ENCODE measurements around the gene STX4.

The STX4 gene

DNA sequence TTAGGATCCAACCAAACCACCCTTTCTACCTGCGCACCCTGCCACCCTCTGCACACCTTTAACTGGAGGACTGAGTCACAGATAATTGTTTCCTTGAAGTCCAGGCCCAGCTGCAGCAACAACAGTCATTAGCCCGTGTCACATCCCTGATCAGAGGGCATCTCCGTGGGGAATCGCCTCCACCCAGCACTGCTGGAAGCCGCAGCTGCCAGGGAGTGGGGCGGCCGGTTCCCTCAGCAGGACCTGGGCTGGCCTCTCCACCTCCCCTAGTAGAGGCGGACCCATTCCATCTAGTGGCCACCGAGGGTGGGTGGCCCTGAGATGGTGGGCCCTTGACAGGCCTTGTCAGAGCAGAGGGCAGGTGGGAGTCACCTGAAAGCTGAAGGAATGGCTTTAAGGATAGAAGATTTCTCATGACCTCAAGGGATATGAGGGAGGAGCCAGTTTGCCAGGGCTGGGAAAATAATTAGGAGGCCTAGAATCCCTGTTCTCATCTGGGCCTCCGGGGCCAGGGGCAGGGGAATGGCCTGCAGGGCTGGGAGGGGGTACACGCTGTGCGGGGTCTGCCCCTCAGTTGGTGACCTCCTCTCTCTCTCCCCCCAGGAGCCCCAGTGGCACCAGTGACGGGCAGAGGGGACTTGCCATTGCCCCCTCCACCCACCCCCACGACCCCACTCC, 49.1 kb downstream of the STX4 start:
- no peak for DNase-seq (ENCODE audit: low read depth in 1 of 2, low spot score in 1 of 2)

- no peak for DNase-seq (ENCODE audit: low read depth in 1 of 2, low spot score in 1 of 2)
These were observed 49.7 kb downstream of the STX4 start for GRCh38 chr16:31083081-31083480.

GRCh38 chr16:31083556-31083955, 50.2 kb downstream of the STX4 start:
- no peak for DNase-seq (ENCODE audit: low read depth in 1 of 2, low spot score in 1 of 2)

DNA sequence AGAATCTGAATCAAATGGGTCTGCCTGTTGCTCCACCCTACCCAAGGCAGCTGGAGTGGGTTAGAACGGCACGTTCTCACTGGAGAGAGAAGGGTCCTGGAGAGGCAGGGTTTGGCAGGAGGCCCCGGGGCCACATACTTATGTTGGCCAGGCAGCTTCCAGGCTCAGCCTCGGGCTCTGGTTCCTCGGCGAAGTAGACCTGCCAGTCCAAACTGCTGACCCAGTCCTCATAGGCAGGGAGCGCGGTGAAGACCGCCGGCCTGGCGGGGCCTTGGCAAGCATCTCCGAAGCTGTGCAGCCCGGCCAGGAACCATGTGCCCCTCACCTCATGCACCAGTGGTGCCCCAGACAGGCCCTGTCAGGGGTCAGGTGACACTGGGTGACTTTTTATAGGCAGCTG, 50.6 kb downstream of the STX4 start:
- DNase-seq (ENCODE audit: low read depth in 1 of 2, low spot score in 1 of 2) = no peak

- DNase-seq (ENCODE audit: low read depth in 1 of 2, low spot score in 1 of 2) = no peak
These were observed 51.4 kb downstream of the STX4 start for GRCh38 chr16:31084584-31085302.

DNA sequence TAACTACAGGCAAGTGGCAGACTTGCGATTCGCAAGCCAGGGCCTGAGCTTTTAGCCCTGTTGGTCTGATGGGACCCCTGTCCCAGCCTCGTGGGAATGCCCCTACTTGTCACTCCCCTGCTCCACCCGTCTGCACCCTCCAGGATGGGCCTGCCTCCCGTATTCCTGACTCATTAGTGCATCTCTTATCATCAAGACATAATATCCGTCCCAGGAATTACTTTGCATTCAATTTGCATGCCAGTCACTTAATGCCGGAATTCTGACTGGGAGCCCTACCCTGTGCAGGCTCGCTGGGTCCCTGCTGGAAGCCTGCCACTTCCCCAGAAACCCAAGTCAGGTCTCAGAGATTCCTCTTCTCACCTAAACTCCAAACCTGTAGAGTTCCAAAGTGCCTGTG, 52.1 kb downstream of the STX4 start:
- DNase-seq (ENCODE audit: low read depth in 1 of 2, low spot score in 1 of 2) = no peak

DNA sequence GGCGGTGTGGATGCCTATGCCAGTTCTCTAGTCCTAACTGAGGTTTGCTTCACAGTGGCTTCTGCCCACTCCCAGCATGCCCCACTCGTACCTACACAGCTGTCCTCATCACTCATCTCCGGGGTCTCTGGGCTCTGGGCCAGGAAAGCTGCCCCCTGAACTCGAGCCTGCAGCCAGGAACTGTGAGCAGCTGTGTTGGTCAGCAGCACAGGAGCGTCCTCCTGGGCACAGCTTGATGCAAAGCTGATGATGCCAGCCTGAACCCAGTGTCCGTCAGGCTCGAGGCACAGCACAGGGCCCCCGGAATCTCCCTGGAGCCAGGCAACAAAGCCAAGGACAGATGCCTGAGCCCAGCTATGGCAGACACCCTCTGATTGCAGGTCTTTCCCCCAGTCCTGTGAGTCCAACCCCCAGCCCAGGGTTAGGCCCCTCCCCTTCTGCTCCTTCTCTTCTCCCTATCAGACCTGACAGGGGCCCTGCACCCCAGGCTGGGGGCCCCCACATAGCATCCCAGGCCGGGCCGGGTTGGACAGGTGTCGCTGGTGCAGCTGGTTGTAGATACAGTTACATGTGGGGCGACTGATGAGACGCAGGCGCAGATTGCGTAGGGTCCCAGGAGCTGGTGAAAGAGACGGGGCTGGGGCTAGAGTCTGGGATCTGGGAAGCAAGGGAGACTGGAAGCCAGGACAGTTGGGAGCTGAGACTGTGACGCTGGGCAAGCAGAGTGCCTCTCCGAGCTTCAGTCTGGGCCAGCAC, 52.7 kb downstream of the STX4 start:
- DNase-seq (ENCODE audit: low read depth in 1 of 2, low spot score in 1 of 2) = no peak

- DNase-seq (ENCODE audit: low read depth in 1 of 2, low spot score in 1 of 2) = no peak
These were observed 53.2 kb downstream of the STX4 start for GRCh38 chr16:31086629-31086906.

DNA sequence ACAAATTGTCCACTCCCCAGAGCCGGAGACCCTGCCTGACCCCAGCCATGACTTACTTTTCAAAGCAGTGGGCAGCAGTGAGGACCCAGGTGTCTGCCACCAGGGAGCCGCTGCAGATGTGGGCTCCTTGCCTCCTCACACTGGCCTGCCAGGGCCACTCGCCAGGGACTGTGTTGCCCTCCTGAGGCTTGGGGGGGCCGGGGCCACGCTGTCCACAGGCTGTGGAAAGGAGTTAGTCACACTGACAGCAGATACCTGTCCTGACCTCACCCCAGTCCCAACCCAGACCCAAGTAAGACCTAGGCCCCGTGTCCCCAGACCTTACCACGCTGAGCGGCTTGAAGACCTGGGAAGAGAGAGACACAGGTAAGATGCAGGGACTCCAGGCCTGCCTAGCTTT, 54.1 kb downstream of the STX4 start:
- DNase-seq (ENCODE audit: low read depth in 1 of 2, low spot score in 1 of 2) = no peak

DNA sequence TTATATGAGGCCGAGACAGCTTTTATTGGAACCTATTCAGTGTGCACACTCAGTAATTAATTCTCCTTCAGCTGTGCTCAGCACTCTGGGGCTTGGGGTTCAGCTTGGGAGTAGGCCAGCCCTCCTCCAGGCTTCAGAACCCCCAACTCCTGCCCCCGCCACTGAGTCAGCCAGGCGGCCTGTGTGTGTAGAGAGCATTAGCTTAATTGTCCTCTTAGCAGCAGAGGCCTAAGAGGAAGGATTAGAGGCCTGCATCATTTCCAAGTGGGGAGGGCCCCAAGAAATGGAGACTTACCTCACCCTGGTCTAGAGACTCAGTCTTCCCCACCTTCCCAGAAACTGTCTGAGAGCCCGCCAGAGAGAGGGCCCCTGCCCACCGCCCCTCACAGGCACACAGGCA, 54.6 kb downstream of the STX4 start:
- no peak for DNase-seq (ENCODE audit: low read depth in 1 of 2, low spot score in 1 of 2)

DNA sequence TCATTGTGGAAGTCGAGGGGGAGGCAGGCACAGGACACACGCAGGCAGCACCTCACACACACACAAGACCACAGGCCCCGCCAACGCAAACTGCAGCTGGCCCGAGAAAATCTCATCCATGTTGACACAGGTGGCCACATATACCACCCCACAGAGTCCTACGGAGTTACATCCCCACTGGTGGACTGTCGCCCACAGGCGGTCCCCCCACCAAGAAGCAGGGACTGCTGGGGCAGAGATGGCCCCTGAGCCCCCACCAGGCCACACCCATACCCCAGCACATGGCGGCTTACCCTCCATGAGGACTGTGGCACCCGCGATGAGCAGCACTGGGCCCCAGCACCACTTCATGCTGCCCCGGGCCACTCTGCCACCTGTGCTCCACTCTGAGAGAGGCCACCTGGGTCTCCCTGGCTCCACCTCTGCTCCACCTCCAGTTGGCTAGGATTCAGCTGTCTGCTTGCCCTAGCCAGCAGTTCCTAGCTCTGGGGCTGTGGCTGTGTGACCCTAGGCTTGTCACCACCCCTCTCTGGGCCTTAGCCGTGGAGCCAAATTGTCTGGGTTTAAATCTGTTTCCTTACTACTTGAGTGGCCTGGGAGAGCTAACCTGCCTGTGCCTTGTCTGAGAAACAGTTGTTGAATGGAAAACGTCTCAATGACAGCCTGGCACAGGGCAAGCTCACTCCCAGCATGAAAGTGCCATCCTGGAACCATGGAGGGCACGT, 55.3 kb downstream of the STX4 start, which contains the start of gene PRSS53:
Gene PRSS53 (minus strand): TSS at position 485 of the 725 bp plus-strand sequence. CDS start 134 bp downstream, at position 351.
- no peak for DNase-seq (ENCODE audit: low read depth in 1 of 2, low spot score in 1 of 2)

DNA sequence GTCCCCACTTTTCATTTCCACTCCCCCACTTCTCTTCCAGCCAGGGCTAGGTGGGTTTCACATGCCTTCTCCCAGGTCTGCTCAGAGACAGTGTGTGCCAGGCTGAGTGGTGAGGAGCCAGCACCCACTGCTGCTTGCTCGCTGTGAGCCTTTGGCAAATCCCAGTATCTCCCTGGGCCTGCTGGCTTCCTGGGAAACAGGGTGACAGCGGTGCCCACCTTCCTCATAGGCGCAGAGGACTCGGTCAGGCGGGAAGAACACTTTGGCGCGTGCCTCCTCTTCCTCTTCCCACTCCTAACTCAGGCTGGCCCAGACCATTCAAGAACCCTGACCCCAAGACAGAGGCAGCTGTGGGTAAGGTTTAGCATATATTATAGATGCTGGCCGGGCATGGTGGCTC, 55.8 kb downstream of the STX4 start:
- DNase-seq (ENCODE audit: low read depth in 1 of 2, low spot score in 1 of 2) = no peak

Measured in activated CD4-positive, alpha-beta T cell treated with anti-CD3 and anti-CD28 coated beads, Interleukin-2, amount 50 U/mL, for 24 hours (primary cell).